ENCODE results near the gene SH2D2A. TPM values are rescaled to one million over a fixed set of nuclear protein-coding genes. Genes with fewer than 3 reads are reported as not detected.
A peak's percentile ranks its signal among the peaks of the same experiment; 100 is the strongest.

The SH2D2A gene
- total and polyA plus RNA-seq, 2 experiments from 2014 or later, result 0.18 to 0.60 TPM

GRCh38 chr1:156781585-156782186 lies 35.0 kb downstream of the SH2D2A start:
- H3K9me3 ChIP-seq (ENCODE audit: low read depth), result no peaks in the 10 kb centered on the region
- no peaks in the 10 kb centered on the region for H3K9me2 ChIP-seq (replicated peaks; ENCODE audit: insufficient read depth)
- no peak overlapping the region for H3K4me3 ChIP-seq
- peaks cover 9% of the 10 kb centered on the region for H3K4me1 ChIP-seq (ENCODE audit: insufficient read depth)
- H3K27ac ChIP-seq, result peak overlapping the region; percentile 20
- peaks cover 75% of the 10 kb centered on the region for H4K20me1 ChIP-seq (ENCODE audit: insufficient read depth, poor library complexity, severe bottlenecking)
- H3K27me3 ChIP-seq, result no peaks in the 10 kb centered on the region
- peaks cover 3% of the 10 kb centered on the region for H3K36me3 ChIP-seq (replicated peaks; ENCODE audit: insufficient read depth, low read depth)
- no peak for DNase-seq (ENCODE audit: low spot score)
- H3K4me2 ChIP-seq, result no peak overlapping the region
- H3K79me2 ChIP-seq, result peaks cover 86% of the 10 kb centered on the region
- no peak for TF ChIP-seq EZH2 (IDR thresholded peaks at IDR 0.05; ENCODE audit: borderline replicate concordance)
- no peak for TF ChIP-seq CTCF (IDR thresholded peaks at IDR 0.05; ENCODE audit: poor library complexity)
- no peak for TF ChIP-seq EZH2phosphoT487 (IDR thresholded peaks at IDR 0.05; ENCODE audit: low read depth, severe bottlenecking, unreplicated experiment)
- H2AFZ ChIP-seq, result no peak overlapping the region

- 30% methylated on average over 1 of the region's 1 CpG for WGBS (ENCODE audit: low lambda C conversion rate, missing lambda C conversion rate)
- Histone ChIP-seq H3K36me3 (replicated peaks; ENCODE audit: insufficient read depth, low read depth) (peaks cover 3% of the 10 kb centered on the region), H3K4me3 (no peak overlapping the region), H3K27me3 (no peaks in the 10 kb centered on the region), H3K9me2 (replicated peaks; ENCODE audit: insufficient read depth) (no peaks in the 10 kb centered on the region), H3K4me1 (ENCODE audit: insufficient read depth) (peaks cover 19% of the 10 kb centered on the region), H3K27ac (no peak overlapping the region), H2AFZ (no peak overlapping the region), H3K4me2 (no peak overlapping the region), H4K20me1 (ENCODE audit: insufficient read depth, poor library complexity, severe bottlenecking) (peaks cover 94% of the 10 kb centered on the region), H3K9me3 (ENCODE audit: low read depth) (no peaks in the 10 kb centered on the region), H3K79me2 (peaks cover 97% of the 10 kb centered on the region)
- DNase-seq (ENCODE audit: low spot score), result no peak
- no peak for TF ChIP-seq CTCF (IDR thresholded peaks at IDR 0.05; ENCODE audit: poor library complexity)
- TF ChIP-seq EZH2 (IDR thresholded peaks at IDR 0.05; ENCODE audit: borderline replicate concordance), result no peak
- TF ChIP-seq EZH2phosphoT487 (IDR thresholded peaks at IDR 0.05; ENCODE audit: low read depth, severe bottlenecking, unreplicated experiment), result no peak
Measured at GRCh38 chr1:156777573-156777972, 39.1 kb downstream of the SH2D2A start.

GRCh38 chr1:156776942-156777341 lies 39.7 kb downstream of the SH2D2A start:
- WGBS (ENCODE audit: low lambda C conversion rate, missing lambda C conversion rate), result 63% methylated on average over 4 of the region's 4 CpGs
- peaks cover 26% of the 10 kb centered on the region for H3K4me1 ChIP-seq (ENCODE audit: insufficient read depth)
- DNase-seq (ENCODE audit: low spot score), result no peak
- no peaks in the 10 kb centered on the region for H3K9me3 ChIP-seq (ENCODE audit: low read depth)
- H3K4me3 ChIP-seq, result no peak overlapping the region
- no peak overlapping the region for H3K4me2 ChIP-seq
- no peak overlapping the region for H3K27ac ChIP-seq
- H3K27me3 ChIP-seq, result no peaks in the 10 kb centered on the region
- no peak for TF ChIP-seq EZH2 (IDR thresholded peaks at IDR 0.05; ENCODE audit: borderline replicate concordance)
- no peak for TF ChIP-seq EZH2phosphoT487 (IDR thresholded peaks at IDR 0.05; ENCODE audit: low read depth, severe bottlenecking, unreplicated experiment)
- no peak for TF ChIP-seq CTCF (IDR thresholded peaks at IDR 0.05; ENCODE audit: poor library complexity)
- H3K9me2 ChIP-seq (replicated peaks; ENCODE audit: insufficient read depth), result no peaks in the 10 kb centered on the region
- H3K36me3 ChIP-seq (replicated peaks; ENCODE audit: insufficient read depth, low read depth), result no peaks in the 10 kb centered on the region
- no peak overlapping the region for H2AFZ ChIP-seq
- H4K20me1 ChIP-seq (ENCODE audit: insufficient read depth, poor library complexity, severe bottlenecking), result peaks cover 95% of the 10 kb centered on the region
- peaks cover 97% of the 10 kb centered on the region for H3K79me2 ChIP-seq
